KMS-11 (cell line): Measurements from ENCODE around the gene ZNF580.

Experiments used
- H2AFZ ChIP-seq: fragments of 200-600 bp; sonication (generic); 2 replicates; pipeline ENCODE4 v1.6.1; 2016; ENCODE audit warnings: antibody characterized with exemption, mixed run types, low read depth
- H3K27ac ChIP-seq: fragments of 200-600 bp; sonication (generic); 2 replicates; pipeline ENCODE4 v1.6.1; 2016; ENCODE audit warnings: mild to moderate bottlenecking, mixed run types
- H3K27me3 ChIP-seq: fragments of 200-600 bp; sonication (generic); 2 replicates; pipeline ENCODE4 v1.6.1; 2017; ENCODE audit warnings: mild to moderate bottlenecking, low read depth, mixed run types, moderate library complexity; ENCODE audit not compliant: insufficient read depth
- H3K36me3 ChIP-seq: fragments of 200-600 bp; sonication (generic); 2 replicates; pipeline ENCODE4 v1.6.1; 2017; ENCODE audit warnings: mild to moderate bottlenecking, mixed run types; ENCODE audit not compliant: insufficient read depth
- H3K4me1 ChIP-seq: fragments of 200-600 bp; sonication (generic); 2 replicates; pipeline ENCODE4 v1.6.1; 2016; ENCODE audit warnings: mild to moderate bottlenecking, low read depth, mixed run types; ENCODE audit not compliant: poor library complexity, severe bottlenecking
- H3K4me2 ChIP-seq: fragments of 200-600 bp; sonication (generic); 2 replicates; pipeline ENCODE4 v1.7.0; 2016; ENCODE audit warnings: mild to moderate bottlenecking, mixed run types
- H3K4me3 ChIP-seq: fragments of 200-600 bp; sonication (generic); IDR thresholded peaks from 2 replicates; pipeline ENCODE4 v1.6.1; 2017; ENCODE audit warnings: low read depth, low read length, mixed read lengths; ENCODE audit not compliant: insufficient read depth
- H3K79me2 ChIP-seq: fragments of 200-600 bp; sonication (generic); 2 replicates; pipeline ENCODE4 v1.6.1; 2016; ENCODE audit warnings: low read depth, mixed run types; ENCODE audit not compliant: insufficient read depth
- H3K9ac ChIP-seq: fragments of 200-600 bp; sonication (generic); 2 replicates; pipeline ENCODE4 v1.6.1; 2016; ENCODE audit warnings: mild to moderate bottlenecking, mixed run types
- H4K20me1 ChIP-seq: fragments of 200-600 bp; sonication (generic); 2 replicates; pipeline ENCODE4 v1.6.1; 2016; ENCODE audit warnings: mild to moderate bottlenecking, mixed run types; ENCODE audit not compliant: insufficient read depth
- TF ChIP-seq, protein P1 (sequence below): fragments of 200-600 bp; sonication (generic); conservative IDR thresholded peaks from 2 replicates; pipeline ENCODE4 v1.6.1; 2017; ENCODE audit warnings: low read depth, mild to moderate bottlenecking, antibody characterized with exemption, low read length, moderate library complexity, mixed read lengths

The ZNF580 gene

DNA sequence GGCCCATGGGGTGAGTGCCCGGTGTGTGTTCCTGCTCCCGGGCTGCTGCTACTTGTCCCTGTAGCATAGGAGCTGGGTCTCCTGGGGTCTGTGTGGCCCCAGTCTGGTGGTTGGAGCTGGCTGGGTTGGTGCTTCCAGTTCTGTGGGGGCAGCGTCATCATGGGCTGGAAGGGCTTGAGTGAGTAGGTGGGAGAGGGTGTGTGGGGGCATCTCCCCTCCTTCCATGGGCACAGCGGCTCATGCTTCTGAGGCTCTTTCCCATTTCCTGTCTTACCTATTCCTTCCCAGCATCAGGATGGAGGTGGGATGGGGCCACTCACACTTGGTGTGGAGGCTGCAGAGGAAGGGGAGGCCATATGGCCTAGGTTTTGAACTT, 26.2 kb downstream of the ZNF580 start:
- TF ChIP-seq, protein P1, sequence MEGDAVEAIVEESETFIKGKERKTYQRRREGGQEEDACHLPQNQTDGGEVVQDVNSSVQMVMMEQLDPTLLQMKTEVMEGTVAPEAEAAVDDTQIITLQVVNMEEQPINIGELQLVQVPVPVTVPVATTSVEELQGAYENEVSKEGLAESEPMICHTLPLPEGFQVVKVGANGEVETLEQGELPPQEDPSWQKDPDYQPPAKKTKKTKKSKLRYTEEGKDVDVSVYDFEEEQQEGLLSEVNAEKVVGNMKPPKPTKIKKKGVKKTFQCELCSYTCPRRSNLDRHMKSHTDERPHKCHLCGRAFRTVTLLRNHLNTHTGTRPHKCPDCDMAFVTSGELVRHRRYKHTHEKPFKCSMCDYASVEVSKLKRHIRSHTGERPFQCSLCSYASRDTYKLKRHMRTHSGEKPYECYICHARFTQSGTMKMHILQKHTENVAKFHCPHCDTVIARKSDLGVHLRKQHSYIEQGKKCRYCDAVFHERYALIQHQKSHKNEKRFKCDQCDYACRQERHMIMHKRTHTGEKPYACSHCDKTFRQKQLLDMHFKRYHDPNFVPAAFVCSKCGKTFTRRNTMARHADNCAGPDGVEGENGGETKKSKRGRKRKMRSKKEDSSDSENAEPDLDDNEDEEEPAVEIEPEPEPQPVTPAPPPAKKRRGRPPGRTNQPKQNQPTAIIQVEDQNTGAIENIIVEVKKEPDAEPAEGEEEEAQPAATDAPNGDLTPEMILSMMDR = no peak
- no peaks in the 10 kb centered on the region for H3K27me3 ChIP-seq
- peaks cover 89% of the 10 kb centered on the region for H3K79me2 ChIP-seq
- H3K4me2 ChIP-seq = no peak overlapping the region
- no peaks in the 10 kb centered on the region for H3K4me1 ChIP-seq
- peaks cover 12% of the 10 kb centered on the region; the same call in 1 of the 2 replicates for H3K36me3 ChIP-seq
- H3K4me3 ChIP-seq = no peak overlapping the region
- H4K20me1 ChIP-seq = peaks cover 11% of the 10 kb centered on the region; the same call in 1 of the 2 replicates
- H3K27ac ChIP-seq = no peak overlapping the region
- no peak overlapping the region for H2AFZ ChIP-seq
- no peak overlapping the region for H3K9ac ChIP-seq

DNA sequence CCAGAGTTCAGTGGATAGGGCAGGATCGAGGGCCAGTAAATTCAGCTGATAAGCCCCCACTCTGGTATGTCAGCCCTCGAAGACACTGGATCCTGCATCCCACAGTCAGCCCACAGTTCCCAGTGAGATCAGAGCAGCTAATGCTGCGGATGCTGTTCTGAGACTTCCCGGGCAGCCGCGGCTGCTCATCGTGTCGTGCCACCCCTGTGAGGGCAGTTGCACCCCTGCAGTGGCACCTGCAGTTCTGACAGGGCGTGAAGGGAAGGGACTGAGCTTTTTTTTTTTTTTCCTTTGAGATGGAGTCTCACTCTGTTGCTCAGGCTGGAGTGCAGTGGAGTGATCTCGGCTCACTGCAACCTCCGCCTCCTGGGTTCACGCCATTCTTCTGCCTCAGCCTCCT, 26.7 kb downstream of the ZNF580 start:
- Histone ChIP-seq H3K9ac (no peak overlapping the region), H3K27me3 (no peaks in the 10 kb centered on the region), H4K20me1 (peaks cover 11% of the 10 kb centered on the region; the same call in 1 of the 2 replicates), H3K4me3 (no peak overlapping the region), H2AFZ (no peak overlapping the region), H3K36me3 (peaks cover 12% of the 10 kb centered on the region; the same call in 1 of the 2 replicates), H3K4me1 (no peaks in the 10 kb centered on the region), H3K27ac (no peak overlapping the region), H3K79me2 (peaks cover 90% of the 10 kb centered on the region), H3K4me2 (no peak overlapping the region)
- TF ChIP-seq, protein P1 = no peak

DNA sequence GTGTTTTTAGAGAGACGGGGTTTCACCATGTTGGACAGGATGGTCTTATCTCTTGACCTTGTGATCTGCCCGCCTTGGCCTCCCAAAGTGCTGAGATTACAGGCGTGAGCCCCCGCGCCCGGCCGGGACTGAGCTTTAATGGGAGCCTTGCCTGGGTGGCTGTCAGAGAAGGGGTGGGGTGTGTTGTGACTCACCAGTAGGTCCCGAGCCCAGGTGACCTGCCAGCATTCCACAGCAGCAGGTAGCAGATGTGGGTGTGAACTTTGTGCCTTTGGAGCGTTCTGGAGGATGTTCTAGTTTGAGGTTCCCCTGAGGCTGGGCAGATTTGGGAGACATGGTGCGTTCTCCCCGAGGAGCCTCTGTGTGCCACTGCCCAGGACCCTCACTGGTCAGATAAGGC, 27.2 kb downstream of the ZNF580 start:
- TF ChIP-seq, protein P1 = no peak
- H3K79me2 ChIP-seq = peaks cover 90% of the 10 kb centered on the region

DNA sequence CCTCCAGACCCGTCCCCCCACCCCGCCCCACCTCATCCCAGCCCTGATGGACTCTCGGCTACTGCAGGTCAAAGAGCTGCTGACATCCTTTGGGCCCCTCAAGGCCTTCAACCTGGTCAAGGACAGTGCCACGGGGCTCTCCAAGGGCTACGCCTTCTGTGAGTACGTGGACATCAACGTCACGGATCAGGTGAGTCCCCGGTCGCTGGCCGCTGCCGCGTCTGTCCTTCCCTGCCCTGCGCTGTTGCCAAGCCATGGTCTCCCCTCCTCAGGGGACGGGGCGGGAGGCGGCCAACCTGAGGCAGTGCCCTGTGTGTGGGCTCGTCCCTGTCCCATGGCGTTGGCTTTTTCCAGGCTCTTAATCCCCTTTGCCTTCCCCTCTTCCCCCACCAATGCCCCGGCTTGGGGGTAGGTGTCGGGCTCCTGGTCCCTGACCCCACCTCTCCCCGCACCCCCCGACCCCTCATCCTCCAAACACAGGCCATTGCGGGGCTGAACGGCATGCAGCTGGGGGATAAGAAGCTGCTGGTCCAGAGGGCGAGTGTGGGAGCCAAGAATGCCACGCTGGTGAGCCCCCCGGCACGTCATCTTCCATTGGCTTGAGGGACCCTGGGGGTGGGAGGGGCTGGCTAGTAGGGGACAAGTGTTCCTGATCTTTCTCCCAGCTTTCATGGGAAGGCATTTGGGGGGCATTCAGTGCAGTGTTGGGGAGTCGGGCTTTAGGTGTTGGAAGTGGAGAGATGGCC, 28.0 kb downstream of the ZNF580 start:
- Histone ChIP-seq H3K36me3 (no peaks in the 10 kb centered on the region; the same call in 1 of the 2 replicates), H3K4me2 (no peak overlapping the region), H3K79me2 (peaks cover 88% of the 10 kb centered on the region), H3K27me3 (no peaks in the 10 kb centered on the region), H3K4me3 (no peak overlapping the region), H4K20me1 (no peaks in the 10 kb centered on the region), H3K9ac (no peak overlapping the region), H2AFZ (no peak overlapping the region), H3K4me1 (peaks cover 2% of the 10 kb centered on the region), H3K27ac (no peak overlapping the region)
- TF ChIP-seq, protein P1 = no peak

More for the DNA sequence above, 27.2 kb downstream of the ZNF580 start:
- Histone ChIP-seq H3K27me3 (no peaks in the 10 kb centered on the region), H3K4me3 (no peak overlapping the region), H3K9ac (no peak overlapping the region), H2AFZ (no peak overlapping the region), H3K27ac (no peak overlapping the region), H4K20me1 (peaks cover 7% of the 10 kb centered on the region; the same call in 1 of the 2 replicates), H3K36me3 (peaks cover 7% of the 10 kb centered on the region; the same call in 1 of the 2 replicates), H3K4me1 (no peaks in the 10 kb centered on the region), H3K4me2 (no peak overlapping the region)
